Immature natural killer cell (primary cell): ENCODE results near the gene TNFRSF4. TPM values are rescaled to one million over a fixed set of nuclear protein-coding genes. Genes with fewer than 3 reads are reported as not detected.

Experiments used
- DNase-seq, 3 donors: peaks; one replicate each; pipeline ENCODE4 v3.0.0; 2022; ENCODE audit warnings: mixed read lengths in 1 of 3
- H3K27ac Mint-ChIP-seq, 6 donors: one replicate each; pipeline ENCODE4 v1.8.0; 2020; ENCODE audit warnings: mixed read lengths in 6 of 6, mild to moderate bottlenecking in 5 of 6, inconsistent platforms in 4 of 6, moderate library complexity in 3 of 6
- H3K27me3 Mint-ChIP-seq, 3 donors: one replicate each; pipeline ENCODE4 v1.8.0; 2020 to 2021; ENCODE audit warnings: low read depth in 3 of 3, mild to moderate bottlenecking in 3 of 3, mixed read lengths in 3 of 3, moderate library complexity in 3 of 3, inconsistent platforms in 1 of 3
- H3K36me3 Mint-ChIP-seq, 3 donors: one replicate each; pipeline ENCODE4 v1.8.0; 2020; ENCODE audit warnings: mixed read lengths in 3 of 3, inconsistent platforms in 2 of 3, mild to moderate bottlenecking in 2 of 3
- H3K4me1 Mint-ChIP-seq, 2 donors: one replicate each; pipeline ENCODE4 v1.8.0; 2020; ENCODE audit warnings: inconsistent platforms in 2 of 2, mild to moderate bottlenecking in 2 of 2, mixed read lengths in 2 of 2, moderate library complexity in 1 of 2
- H3K4me3 Mint-ChIP-seq, 5 donors: one replicate each; pipeline ENCODE4 v1.8.0; 2020; ENCODE audit warnings: mild to moderate bottlenecking in 5 of 5, mixed read lengths in 5 of 5, inconsistent platforms in 3 of 5, moderate library complexity in 3 of 5
- H3K9me3 Mint-ChIP-seq, 6 donors: one replicate each; pipeline ENCODE4 v1.8.0; 2020; ENCODE audit warnings: mild to moderate bottlenecking in 6 of 6, mixed read lengths in 6 of 6, inconsistent platforms in 4 of 6, moderate library complexity in 3 of 6
- polyA plus RNA-seq, 3 donors: library from polyadenylated mRNA; unstranded; fragments of 300-500 nt; fragmentation: Illumina TruSeq; gene quantifications; one replicate each; pipeline ENCODE4 v1.2.3, GENCODE V29; 2021

TNFRSF4 gene
- polyA plus RNA-seq, 3 donors from 2014 or later, result 7.6 to 16.3 (median 12.1) TPM

DNA sequence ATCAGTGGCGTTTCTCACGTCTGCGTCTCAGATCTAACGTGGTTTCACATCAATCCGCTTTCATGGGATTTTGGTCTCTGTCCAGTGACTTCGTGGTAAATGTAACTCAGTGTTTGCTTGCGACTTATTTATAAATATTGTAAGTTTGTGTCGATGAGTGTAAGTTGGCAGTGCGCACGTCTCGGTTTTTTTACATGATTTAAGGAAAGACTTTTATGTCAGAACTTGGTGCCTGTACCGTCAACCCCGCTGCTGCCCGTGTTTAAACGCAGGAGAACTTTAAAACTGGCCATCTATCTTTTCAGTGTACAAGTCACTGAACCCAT, 19.6 kb upstream of the TNFRSF4 start:
- Mint-ChIP-seq H3K4me3 (peak overlapping the region; percentile 77 to 87 (median 79)), H3K36me3 (peaks cover 0 to 10% (median 0%) of the 10 kb centered on the region in 3 donors), H3K4me1 (peaks cover 36 to 42% of the 10 kb centered on the region in 2 donors), H3K27ac (peak overlapping the region; percentile 48 to 75 (median 72)), H3K9me3 (no peaks in the 10 kb centered on the region), H3K27me3 (peaks cover 8 to 20% (median 14%) of the 10 kb centered on the region in 3 donors)
- no peak for DNase-seq

DNA sequence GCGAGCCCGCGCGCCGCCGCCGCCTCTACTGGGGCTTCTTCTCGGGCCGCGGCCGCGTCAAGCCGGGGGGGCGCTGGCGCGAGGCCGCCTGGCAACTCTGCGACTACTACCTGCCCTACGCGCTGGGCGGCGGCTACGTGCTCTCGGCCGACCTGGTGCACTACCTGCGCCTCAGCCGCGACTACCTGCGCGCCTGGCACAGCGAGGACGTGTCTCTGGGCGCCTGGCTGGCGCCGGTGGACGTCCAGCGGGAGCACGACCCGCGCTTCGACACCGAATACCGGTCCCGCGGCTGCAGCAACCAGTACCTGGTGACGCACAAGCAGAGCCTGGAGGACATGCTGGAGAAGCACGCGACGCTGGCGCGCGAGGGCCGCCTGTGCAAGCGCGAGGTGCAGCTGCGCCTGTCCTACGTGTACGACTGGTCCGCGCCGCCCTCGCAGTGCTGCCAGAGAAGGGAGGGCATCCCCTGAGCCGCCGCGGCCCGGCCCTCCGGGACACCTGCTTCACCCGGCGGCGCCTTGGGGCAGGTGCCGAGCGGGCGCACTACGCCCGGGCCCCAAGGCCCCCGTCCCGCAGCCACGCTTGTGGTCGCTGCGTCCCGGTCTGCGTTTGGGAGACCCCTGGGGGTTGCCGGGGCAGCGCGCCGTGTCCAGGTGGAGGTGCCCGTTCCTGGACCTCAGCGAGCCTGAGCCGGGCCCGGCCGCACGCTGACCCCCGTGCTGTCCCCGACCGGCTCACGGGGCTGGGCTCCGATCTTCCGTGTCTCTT, 19.0 kb upstream of the TNFRSF4 start:
- Mint-ChIP-seq H3K4me3 (peak overlapping the region; percentile 77 to 87 (median 79)), H3K4me1 (peaks cover 36 to 42% of the 10 kb centered on the region in 2 donors), H3K9me3 (no peaks in the 10 kb centered on the region), H3K27me3 (peaks cover 8 to 21% (median 14%) of the 10 kb centered on the region in 3 donors), H3K36me3 (peaks cover 0 to 10% (median 0%) of the 10 kb centered on the region in 3 donors), H3K27ac (peak overlapping the region; percentile 48 to 75 (median 72))
- no peak for DNase-seq

GRCh38 chr1:1232208-1232795, 18.3 kb upstream of the TNFRSF4 start, which contains the start of gene B3GALT6:
TSS of gene B3GALT6 (plus strand) at chr1:1232237. CDS start at chr1:1232279, 42 bp downstream.
- no peaks in the 10 kb centered on the region for H3K9me3 Mint-ChIP-seq
- peak within 1 kb of the TSS; percentile 85 to 93 (median 91) for H3K27ac Mint-ChIP-seq
- no peak for DNase-seq
- peaks cover 36 to 42% of the 10 kb centered on the region in 2 donors for H3K4me1 Mint-ChIP-seq
- peaks cover 8 to 21% (median 14%) of the 10 kb centered on the region in 3 donors for H3K27me3 Mint-ChIP-seq
- H3K36me3 Mint-ChIP-seq, result peaks cover 0 to 10% (median 0%) of the 10 kb centered on the region in 3 donors
- H3K4me3 Mint-ChIP-seq, result peak within 1 kb of the TSS; percentile 90 to 95 (median 92)

DNA sequence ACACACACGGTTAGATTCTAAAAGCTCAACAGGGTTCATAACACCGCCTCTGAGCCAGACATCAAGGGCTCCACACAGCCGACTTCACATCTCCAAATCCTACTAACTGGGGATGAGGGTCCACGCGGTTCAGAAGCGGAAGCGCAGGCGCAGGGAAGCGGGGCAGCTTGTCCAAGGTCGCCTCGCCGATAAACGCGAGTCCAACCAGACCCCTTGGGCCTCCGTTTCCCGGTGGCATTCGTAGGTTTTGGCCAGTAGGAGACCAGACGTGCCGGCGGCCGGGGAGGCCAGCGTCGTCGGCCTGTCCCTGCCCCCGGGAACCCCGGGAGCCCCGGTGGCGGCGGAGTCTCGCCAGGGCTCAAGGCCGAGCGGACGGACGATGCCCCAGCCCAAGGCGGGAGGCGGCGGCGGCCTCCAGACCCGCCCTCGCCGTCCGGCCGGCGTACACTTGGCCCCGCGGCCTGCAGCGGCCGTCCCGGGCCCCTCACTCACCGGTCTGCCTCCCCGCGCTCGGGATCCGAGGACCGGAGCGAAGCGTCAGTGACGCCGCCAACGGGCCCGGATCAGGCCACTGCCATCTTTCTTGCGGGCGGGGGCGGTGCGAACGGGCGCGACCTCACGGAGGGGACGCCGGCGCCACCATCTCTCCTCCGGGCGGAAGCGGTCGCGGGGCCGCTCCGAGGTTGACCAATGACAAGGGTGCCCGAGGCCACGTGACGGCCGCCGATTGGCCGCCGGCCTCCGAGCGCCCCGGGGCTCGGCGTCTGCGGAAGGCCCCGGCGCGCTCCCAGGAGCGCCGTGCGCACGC, 17.7 kb upstream of the TNFRSF4 start, which contains the start of gene SDF4:
SDF4 (minus strand) TSS at position 602 of the 808 bp plus-strand sequence. CDS start 3,229 bp downstream, outside the sequence.
- peaks cover 36 to 42% of the 10 kb centered on the region in 2 donors for H3K4me1 Mint-ChIP-seq
- H3K4me3 Mint-ChIP-seq, result peak within 1 kb of the TSS; percentile 90 to 95 (median 92)
- H3K27me3 Mint-ChIP-seq, result peaks cover 8 to 21% (median 14%) of the 10 kb centered on the region in 3 donors
- peak within 1 kb of the TSS; percentile 85 to 93 (median 91) for H3K27ac Mint-ChIP-seq
- no peaks in the 10 kb centered on the region for H3K9me3 Mint-ChIP-seq
- H3K36me3 Mint-ChIP-seq, result peaks cover 0 to 10% (median 0%) of the 10 kb centered on the region in 3 donors
- peak; percentile 96 to 97 (median 97) for DNase-seq

DNA sequence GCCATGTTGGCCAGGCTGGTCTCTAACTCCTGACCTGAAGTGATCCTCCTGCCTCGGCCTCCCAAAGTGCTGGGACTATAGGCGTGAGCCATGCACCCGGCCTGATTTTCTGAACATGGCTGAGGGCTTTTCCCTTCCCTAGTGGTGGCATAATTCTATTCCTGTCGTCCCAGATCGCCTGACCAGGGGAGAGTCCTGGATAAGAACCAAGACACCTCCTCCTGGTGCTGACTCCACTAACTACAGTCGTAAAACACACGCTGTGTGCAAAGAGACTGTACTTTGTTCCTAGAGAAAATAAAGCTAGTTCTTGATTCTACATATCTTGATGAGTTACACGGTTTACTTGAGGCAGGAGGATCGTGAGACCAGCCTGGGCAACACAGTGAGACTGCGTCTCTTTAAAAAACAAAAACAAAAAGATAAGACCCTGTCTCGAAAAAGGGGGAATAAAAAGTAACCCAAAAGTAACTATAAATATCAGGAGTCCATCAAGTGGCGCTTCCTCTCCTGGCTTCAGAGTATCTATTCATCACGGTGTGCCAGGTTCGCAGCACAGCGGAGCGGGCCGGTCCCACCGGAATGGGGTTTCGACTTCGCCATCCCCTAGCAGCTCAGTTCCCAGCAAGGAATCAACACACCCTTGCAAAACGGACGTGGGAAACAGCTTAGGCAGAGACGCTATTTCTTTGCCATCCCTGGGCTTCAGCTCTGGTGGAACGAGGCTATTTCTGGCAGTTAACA, 16.9 kb upstream of the TNFRSF4 start:
- peaks cover 1 to 10% (median 1%) of the 10 kb centered on the region in 3 donors for H3K36me3 Mint-ChIP-seq
- H3K4me1 Mint-ChIP-seq, result peaks cover 42 to 47% of the 10 kb centered on the region in 2 donors
- peaks cover 8 to 21% (median 14%) of the 10 kb centered on the region in 3 donors for H3K27me3 Mint-ChIP-seq
- peak overlapping the region; percentile 85 to 93 (median 91) for H3K27ac Mint-ChIP-seq
- no peak for DNase-seq
- no peaks in the 10 kb centered on the region for H3K9me3 Mint-ChIP-seq
- peak overlapping the region; percentile 90 to 95 (median 92) for H3K4me3 Mint-ChIP-seq

DNA sequence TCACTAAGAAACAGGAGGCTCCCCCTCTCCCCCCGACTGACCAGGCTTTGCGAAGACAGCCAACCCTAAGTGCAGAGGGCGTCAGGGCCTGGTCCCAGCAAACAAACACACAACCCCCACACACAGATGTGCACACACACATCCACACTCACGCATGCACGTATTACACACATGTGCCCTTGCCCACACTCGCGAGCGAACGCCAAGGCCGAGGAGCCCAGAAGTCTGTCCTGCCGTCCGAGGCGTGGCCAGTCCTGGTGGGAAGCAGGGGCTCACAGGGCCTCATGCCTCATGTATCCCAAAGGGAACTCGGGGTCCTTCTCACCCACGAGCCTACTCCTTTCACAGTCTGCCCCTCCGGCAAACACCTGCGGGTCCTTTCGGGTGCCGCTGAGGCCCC, 15.8 kb upstream of the TNFRSF4 start:
- Mint-ChIP-seq H3K27me3 (peaks cover 8 to 24% (median 14%) of the 10 kb centered on the region in 3 donors), H3K4me3 (peak overlapping the region; percentile 33 to 94 (median 65)), H3K36me3 (peaks cover 6 to 16% (median 6%) of the 10 kb centered on the region in 3 donors), H3K4me1 (peaks cover 45 to 56% of the 10 kb centered on the region in 2 donors), H3K9me3 (no peaks in the 10 kb centered on the region), H3K27ac (peak overlapping the region in 5 of 6 donors; percentile 39 to 78 (median 60))
- no peak for DNase-seq

DNA sequence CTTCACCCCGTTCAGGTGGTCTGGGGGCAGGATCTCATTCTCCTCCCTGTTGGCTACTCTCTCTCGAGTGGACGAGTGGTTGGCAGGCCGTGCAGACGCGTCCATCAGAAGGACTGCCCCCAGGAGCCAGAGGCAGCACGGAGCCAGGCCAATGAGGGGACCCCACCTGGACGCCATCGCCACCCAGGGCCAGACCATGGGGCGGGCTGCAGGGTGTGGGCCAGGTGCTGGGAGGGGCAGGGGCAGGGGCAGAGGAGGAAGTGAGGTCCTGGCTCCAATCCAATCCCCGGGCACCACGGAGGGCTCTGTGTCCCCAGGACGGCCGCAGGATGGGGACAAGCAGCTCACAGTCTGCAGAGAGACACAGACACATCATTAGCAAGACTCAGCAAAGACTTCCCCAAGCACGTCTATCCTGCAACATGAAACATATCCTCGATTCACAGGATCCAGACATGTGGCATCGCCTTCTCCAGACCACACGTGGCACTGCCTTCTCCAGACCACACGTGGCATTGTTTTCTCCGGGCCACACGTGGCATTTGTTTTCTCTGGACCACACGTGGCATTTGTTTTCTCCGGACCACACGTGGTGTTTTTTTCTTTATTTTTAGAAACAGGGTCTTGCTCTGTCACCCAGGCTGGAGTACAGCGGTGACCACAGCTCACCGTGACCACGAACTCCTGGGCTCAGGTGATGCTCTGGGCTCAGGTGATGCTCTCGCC, 14.8 kb upstream of the TNFRSF4 start:
- Mint-ChIP-seq H3K9me3 (no peaks in the 10 kb centered on the region), H3K27me3 (peaks cover 8 to 24% (median 8%) of the 10 kb centered on the region in 3 donors), H3K4me1 (peaks cover 38 to 49% of the 10 kb centered on the region in 2 donors), H3K4me3 (peak overlapping the region in 1 of 5 donors; percentile 92), H3K36me3 (peaks cover 9 to 15% (median 9%) of the 10 kb centered on the region in 3 donors), H3K27ac (peak overlapping the region in 1 of 6 donors; percentile 26)
- no peak for DNase-seq

- peaks cover 10 to 13% (median 11%) of the 10 kb centered on the region in 3 donors for H3K36me3 Mint-ChIP-seq
Observed at GRCh38 chr1:1228187-1228586, 14.2 kb upstream of the TNFRSF4 start.

GRCh38 chr1:1227386-1227785, 13.4 kb upstream of the TNFRSF4 start:
- peaks cover 15 to 18% (median 17%) of the 10 kb centered on the region in 3 donors for H3K36me3 Mint-ChIP-seq
- H3K27ac Mint-ChIP-seq, result no peak overlapping the region
- H3K4me3 Mint-ChIP-seq, result no peak overlapping the region
- no peak for DNase-seq
- peaks cover 46 to 53% of the 10 kb centered on the region in 2 donors for H3K4me1 Mint-ChIP-seq
- no peaks in the 10 kb centered on the region for H3K9me3 Mint-ChIP-seq
- peaks cover 5 to 24% (median 7%) of the 10 kb centered on the region in 3 donors for H3K27me3 Mint-ChIP-seq

More at GRCh38 chr1:1228187-1228586, 14.2 kb upstream of the TNFRSF4 start:
- Mint-ChIP-seq H3K4me3 (no peak overlapping the region), H3K9me3 (no peaks in the 10 kb centered on the region), H3K4me1 (peaks cover 38 to 46% of the 10 kb centered on the region in 2 donors), H3K27me3 (peaks cover 5 to 19% (median 5%) of the 10 kb centered on the region in 3 donors), H3K27ac (no peak overlapping the region)
- DNase-seq, result no peak

DNA sequence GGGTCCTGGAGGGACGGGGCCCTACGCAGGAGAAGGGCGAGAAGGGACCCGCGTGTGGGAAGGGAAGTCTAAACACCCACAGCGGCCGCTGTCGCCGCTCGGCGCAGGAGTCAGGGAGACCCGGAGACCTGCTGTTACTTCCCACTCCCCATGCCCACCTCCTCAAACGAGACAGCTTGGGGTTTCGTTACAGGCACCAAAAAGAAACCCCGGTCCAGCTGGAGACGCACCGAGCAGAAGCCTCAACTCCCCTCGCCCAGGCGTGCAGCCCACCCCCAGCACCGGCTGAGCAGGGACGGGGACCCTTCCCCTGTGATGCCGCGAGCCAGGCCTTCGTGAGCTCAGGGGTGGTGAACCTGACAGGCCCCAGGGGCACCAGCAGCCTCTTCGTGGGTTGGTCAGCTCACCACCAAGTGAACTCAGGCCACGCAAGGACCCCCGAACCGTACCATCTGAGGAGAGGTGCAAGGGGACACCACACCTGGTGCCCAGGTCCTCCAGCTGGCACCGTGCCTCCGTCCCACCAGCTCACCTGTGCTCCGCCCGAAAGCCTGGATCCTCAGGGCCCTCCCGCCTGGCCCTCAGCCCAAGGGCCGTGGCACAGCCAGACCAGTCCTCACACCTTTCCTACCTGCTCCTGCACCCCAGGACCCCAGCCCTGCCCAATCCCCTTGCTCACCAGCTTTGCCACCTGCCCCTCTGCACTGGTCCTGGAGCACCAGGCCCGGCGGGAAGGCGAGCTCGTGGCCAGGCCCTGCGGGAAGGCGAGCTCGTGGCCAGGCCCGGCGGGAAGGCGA, 12.8 kb upstream of the TNFRSF4 start:
- H3K36me3 Mint-ChIP-seq, result peaks cover 15 to 20% (median 19%) of the 10 kb centered on the region in 3 donors
- DNase-seq, result no peak
- H3K4me3 Mint-ChIP-seq, result no peak overlapping the region
- H3K4me1 Mint-ChIP-seq, result peaks cover 51 to 60% of the 10 kb centered on the region in 2 donors
- peak overlapping the region in 1 of 6 donors; percentile 13 for H3K27ac Mint-ChIP-seq
- H3K9me3 Mint-ChIP-seq, result no peaks in the 10 kb centered on the region
- peaks cover 7 to 27% (median 9%) of the 10 kb centered on the region in 3 donors for H3K27me3 Mint-ChIP-seq

- peak overlapping the region in 3 of 6 donors; percentile 1 to 87 (median 69) for H3K27ac Mint-ChIP-seq
- peak overlapping the region in 1 of 5 donors; percentile 60 for H3K4me3 Mint-ChIP-seq
- H3K36me3 Mint-ChIP-seq, result peaks cover 15 to 22% (median 21%) of the 10 kb centered on the region in 3 donors
Observed at GRCh38 chr1:1225913-1226312, 12.0 kb upstream of the TNFRSF4 start.

More at GRCh38 chr1:1225913-1226312, 12.0 kb upstream of the TNFRSF4 start:
- peaks cover 4 to 23% (median 5%) of the 10 kb centered on the region in 3 donors for H3K27me3 Mint-ChIP-seq
- peaks cover 54 to 65% of the 10 kb centered on the region in 2 donors for H3K4me1 Mint-ChIP-seq
- no peaks in the 10 kb centered on the region for H3K9me3 Mint-ChIP-seq
- no peak for DNase-seq
